GM18907 (cell line): ENCODE measurements around the gene BDH1.

Source experiments
- ATAC-seq: cut with Tn5 transposase; IDR thresholded peaks from one replicate; pipeline ENCODE4 v1.9.1; 2021; ENCODE audit warnings: mild to moderate bottlenecking, moderate library complexity; ENCODE audit not compliant: unreplicated experiment

BDH1 gene

GRCh38 chr3:197507541-197507940 is 48.2 kb downstream of the BDH1 start:
- ATAC-seq = no peak

- ATAC-seq = no peak
Observed at GRCh38 chr3:197507081-197507480, 48.7 kb downstream of the BDH1 start.

GRCh38 chr3:197505796-197506548 is 49.8 kb downstream of the BDH1 start:
- ATAC-seq = no peak

GRCh38 chr3:197504641-197505121 is 51.1 kb downstream of the BDH1 start:
- no peak for ATAC-seq

DNA sequence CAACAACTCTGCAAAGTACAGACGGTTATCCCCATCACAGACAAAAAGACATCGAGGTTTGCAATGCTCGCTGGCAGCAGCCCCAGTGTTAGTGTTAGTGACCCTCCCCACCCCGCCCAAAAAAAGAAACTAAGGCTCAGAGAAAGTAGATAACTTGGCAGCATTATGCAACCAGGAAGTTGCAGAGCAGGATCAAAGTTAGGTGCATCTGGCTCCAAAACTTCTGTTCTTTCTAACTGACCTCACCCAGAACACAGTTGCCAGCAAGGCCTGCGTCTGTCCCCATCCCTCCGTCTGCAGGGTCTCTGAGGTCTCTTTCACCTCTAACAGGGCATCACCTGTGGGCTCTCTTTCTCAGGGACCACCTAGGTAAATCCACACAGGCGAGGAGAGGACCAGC is 51.5 kb downstream of the BDH1 start:
- ATAC-seq = no peak

DNA sequence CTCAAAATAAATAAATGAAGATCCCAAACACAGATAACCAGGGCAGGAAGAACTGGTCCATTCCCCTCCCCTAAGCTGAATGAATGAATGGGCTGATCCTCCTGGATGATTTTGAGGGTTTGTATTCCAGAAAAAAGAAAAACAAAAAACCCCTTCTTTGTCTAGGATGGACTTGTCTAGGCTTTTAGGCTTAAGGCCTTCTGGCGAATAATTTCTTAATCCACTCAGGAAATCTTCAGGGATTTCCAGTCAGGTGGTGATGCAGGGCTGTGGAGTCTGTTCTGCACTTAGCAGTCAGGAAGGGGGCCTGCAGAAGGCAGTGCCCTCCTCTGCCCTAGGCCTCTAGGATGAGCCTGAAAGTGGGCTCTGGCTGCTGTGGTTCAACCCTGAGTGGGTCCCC is 52.1 kb downstream of the BDH1 start:
- no peak for ATAC-seq

DNA sequence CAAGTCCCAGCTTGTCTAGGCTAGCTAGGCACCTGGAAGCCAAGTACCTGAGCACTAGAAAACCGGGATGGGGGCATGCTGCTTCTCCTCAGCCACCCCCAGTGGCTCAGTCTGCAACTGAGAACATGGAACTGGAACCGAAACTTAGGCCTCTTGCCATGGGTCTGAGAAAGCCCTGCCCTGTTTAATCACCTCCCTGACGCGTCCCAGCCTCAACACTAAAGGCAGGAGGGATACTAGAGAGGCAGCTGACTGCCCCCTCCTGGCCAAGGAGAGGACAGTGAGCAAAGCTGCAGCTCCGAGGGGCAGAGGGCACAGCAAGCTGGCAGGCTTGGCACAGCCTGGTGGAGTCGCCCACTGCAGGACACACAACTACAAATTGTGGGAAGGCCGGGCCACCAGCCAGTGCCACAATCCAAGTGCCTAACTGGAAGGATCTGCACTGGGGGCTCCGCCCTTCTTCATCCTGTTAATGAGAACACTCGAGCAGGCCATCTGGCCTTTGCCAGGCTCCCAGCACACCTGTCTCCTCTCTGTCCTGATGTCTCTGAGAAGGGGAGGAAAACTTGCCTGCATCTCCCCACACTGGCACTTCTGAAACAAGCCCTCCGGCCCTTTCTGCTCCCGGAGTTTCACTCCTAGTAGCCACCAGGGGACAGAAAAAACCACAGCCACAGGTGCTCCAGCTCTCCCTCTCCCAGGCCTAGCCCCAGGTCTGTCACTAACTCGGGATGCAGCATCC is 53.7 kb downstream of the BDH1 start:
- no peak for ATAC-seq

GRCh38 chr3:197501496-197501878 is 54.3 kb downstream of the BDH1 start:
- no peak for ATAC-seq

DNA sequence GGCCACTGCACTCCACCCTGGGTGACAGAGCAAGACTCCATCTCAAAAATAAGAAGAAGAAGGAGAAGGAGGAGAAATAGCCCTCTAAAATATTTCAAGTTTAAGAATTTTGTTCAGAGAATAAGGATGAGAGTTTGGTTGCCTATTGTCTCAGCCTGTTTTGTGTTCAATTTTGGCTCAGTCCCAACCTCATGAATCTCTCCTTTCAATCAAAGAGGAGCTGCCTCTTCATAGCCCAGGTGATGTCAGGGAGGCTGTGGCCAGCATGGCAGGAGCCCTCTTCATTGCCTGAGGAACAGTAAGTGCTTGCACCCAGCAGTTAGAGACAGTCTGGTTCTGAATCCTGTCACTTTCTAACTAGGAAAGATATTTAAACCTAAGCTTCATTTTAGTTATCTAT is 55.0 kb downstream of the BDH1 start:
- no peak for ATAC-seq

DNA sequence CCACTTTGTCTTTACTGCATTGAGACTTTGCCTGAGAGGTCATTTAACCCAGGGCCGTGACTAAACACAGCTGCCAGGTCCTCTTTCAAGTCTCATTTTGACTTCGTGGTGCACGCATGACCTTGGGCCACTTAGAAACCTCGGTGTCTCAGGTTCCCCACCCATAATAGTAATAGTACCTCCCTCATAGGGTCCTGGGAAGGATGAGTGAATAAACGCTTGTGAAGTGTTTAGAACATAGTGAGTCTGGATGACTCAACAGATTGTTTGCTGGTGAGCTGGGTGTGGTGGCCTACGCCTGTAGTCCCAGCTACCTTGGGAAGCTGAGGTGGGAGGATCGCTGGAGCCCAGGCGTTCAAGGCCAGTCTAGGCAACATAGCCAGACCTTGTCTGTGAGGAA is 56.3 kb downstream of the BDH1 start:
- no peak for ATAC-seq

DNA sequence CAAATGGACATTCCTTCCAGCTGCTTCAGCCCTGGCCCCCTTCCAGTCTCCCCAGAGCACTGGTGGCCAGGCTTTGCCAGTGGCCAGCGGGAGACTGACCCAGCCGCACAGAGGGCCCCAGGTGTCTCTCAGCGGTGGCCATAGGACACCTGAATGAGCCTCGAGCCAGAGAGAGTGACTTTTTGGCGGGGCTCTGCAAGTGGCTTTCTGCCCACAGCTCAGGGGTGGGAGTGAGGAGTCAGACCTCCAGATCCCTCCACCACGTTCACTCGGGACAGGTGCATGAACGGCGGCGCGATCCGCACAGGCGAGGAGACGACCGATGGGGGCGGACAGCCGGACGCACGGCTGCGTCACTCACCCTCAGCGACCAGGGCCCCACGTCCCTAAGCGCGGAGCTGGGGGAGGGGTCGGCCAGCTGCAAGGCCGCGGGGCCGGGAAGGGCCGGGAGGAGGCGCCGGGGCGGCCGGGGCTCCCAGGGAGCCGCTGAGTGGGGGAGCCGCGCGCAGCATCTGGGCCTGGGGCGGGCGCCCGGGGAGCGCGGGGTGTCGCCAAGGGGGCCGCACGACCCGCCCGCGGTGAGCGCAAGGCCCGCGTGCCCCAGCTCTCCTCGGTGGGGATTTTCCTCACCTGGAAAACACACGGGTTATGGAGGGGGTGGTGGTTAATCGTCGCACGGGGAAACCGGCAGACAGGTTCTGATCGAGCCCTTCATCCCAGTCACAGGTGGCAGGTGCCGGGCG is 57.1 kb downstream of the BDH1 start:
- ATAC-seq = no peak

DNA sequence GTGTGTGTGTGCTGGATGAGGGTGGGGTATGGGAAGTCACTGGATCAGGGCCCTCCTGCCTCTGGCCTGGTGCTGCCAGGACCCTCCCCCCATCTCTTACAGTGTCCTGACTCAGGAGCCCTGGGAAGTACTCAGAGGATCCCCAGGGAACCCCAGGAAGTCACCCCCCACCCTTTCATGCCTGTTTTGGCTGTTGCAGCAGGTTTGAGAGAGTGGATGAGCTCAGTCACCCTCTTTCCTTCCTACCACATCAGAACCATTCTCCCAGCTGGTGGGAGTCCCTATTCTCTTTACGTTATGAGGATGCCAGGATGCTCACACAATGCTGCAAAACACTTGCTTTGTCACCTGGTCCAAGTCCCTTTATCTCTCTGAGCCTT is 59.0 kb downstream of the BDH1 start:
- no peak for ATAC-seq

- ATAC-seq = no peak
Observed at GRCh38 chr3:197495999-197496745, 59.6 kb downstream of the BDH1 start.

- no peak for ATAC-seq
Observed at GRCh38 chr3:197495499-197495898, 60.3 kb downstream of the BDH1 start.

DNA sequence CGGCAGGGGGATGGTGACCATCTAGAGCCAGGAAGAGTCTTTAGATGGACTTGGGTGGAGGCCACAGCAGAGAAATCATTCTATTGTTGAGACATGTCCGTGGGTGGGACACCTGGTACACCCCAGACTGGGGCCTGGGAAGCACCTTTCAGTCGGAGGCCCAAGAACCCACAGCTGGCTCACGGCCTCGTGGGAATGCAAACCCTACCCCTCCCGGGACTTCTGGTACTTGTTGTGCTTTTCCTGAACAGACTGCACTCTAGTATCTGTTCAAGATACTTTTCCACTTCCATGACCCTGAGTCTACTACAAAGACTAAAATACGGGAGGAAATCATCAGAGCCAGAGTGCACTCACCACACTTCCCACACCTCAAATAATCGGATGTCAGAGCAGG is 60.7 kb downstream of the BDH1 start:
- no peak for ATAC-seq

GRCh38 chr3:197494366-197495058 is 61.3 kb downstream of the BDH1 start:
- no peak for ATAC-seq

DNA sequence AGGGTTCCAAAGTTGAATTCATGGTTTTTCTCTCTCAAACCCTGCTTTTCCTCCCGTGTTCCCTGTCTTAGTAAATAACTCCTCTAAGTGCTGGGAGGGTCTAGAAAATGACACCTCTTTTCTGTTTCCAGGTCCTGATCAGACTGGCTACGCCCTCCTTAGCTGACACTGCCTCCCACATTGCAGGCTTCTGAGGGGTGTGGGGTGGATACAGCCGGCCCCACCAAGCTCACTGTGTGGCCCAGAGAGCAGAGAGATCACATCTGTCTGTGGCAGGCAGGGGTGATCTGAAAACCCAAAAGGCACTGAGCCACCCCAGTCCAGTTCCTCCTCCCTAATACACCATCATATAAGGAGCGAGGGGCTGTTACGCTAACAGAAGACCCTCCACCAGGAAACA is 62.7 kb downstream of the BDH1 start:
- no peak for ATAC-seq

DNA sequence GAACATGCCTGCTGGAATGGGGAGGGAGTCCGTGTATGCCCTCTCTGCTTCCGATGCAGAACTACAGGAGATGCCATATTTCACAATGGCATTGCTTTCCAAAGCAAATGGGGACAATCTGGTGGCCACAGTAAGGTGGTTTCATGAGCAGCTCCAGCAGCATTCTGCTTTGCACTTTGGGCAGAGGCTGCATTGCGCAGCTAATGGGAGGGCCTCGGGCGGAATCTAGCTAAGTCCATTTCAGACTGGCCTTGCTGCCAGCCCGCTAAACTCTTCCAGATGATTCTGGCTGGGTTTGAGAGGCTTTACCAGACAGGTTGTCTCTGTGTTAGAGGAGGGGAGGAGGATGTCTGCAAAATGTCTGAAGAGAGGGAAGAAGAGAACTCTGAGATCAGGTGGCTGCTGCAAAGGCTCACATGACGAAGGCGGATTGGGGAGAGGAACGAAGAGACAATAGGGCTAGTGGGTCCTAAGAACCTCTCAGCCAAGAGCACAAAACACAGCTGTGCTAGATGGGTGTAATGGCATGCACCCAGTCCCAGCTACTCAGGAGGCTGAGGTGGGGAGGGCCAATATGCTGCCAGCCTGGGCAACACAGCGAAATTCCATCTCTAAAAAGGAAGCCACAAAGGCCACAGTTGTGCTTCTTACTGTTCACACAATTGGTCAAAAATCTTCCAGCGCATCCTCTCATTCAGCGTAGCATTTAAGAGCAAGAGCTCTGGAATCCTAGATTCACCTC is 63.7 kb downstream of the BDH1 start:
- ATAC-seq = no peak

GRCh38 chr3:197491478-197491877 is 64.3 kb downstream of the BDH1 start:
- ATAC-seq = no peak
